Neutrophil (primary cell): ENCODE data around the gene FRMPD1.

ENCODE experiments used
- H3K27ac ChIP-seq: fragments of 200-600 bp; sonication (generic); 2 replicates; pipeline ENCODE4 v1.5.1; 2016; ENCODE audit warnings: mild to moderate bottlenecking, moderate library complexity
- H3K27me3 ChIP-seq: fragments of 200-600 bp; sonication (generic); 2 replicates; pipeline ENCODE4 v1.6.0; 2016; ENCODE audit warnings: mild to moderate bottlenecking
- H3K36me3 ChIP-seq: fragments of 200-600 bp; sonication (generic); 2 replicates; pipeline ENCODE4 v1.5.1; 2017
- H3K4me1 ChIP-seq, 2 experiments: fragments of 200-600 bp in 1 of 2; sonication (generic) in 1 of 2; 1 replicate in 1 of 2; 2 replicates in 1 of 2; pipeline versions ENCODE4 v1.5.1 to v1.6.1; 2013 to 2016; ENCODE audit warnings: low read depth in 1 of 2, low read length in 1 of 2, mild to moderate bottlenecking in 1 of 2, moderate library complexity in 1 of 2; ENCODE audit not compliant: control insufficient read depth in 1 of 2, insufficient read depth in 1 of 2
- H3K4me3 ChIP-seq, 2 experiments: fragments of 200-600 bp in 1 of 2; sonication (generic) in 1 of 2; 1 replicate in 1 of 2; 2 replicates in 1 of 2; pipeline ENCODE4 v1.5.1; 2013 to 2016; ENCODE audit warnings: low read depth in 1 of 2, low read length in 1 of 2, mild to moderate bottlenecking in 1 of 2, moderate library complexity in 1 of 2
- H3K9me3 ChIP-seq: fragments of 200-600 bp; sonication (generic); 2 replicates; pipeline ENCODE4 v1.5.1; 2016
- TF ChIP-seq, protein P1 (sequence below): fragments of 200-600 bp; sonication (generic); IDR thresholded peaks from 2 replicates; pipeline ENCODE4 v1.5.1; 2016; ENCODE audit warnings: antibody characterized with exemption

The FRMPD1 gene

DNA sequence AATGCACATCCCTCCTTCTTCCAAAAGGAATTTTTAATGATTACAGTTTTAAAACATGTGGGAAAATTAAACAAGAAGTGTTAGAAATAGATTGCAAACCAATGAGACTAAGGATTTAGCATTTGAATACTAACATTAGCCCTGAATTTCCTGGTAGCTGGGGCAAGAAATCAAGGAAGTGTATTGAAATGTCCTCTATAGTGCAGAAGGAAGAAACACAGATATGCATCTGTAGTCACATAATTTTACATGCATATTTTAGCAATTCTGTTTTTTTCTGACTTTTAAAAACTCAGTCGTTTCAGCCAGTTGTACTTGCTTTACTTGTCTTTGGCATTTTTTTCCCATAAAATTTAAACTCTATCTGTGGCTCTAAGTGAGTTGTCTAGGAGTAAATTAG lies 45.8 kb downstream of the FRMPD1 start:
- H3K27me3 ChIP-seq: peaks cover 21% of the 10 kb centered on the region
- H3K36me3 ChIP-seq: no peaks in the 10 kb centered on the region
- H3K27ac ChIP-seq: no peak overlapping the region
- H3K4me1 ChIP-seq: no peaks in the 10 kb centered on the region
- TF ChIP-seq, protein P1, sequence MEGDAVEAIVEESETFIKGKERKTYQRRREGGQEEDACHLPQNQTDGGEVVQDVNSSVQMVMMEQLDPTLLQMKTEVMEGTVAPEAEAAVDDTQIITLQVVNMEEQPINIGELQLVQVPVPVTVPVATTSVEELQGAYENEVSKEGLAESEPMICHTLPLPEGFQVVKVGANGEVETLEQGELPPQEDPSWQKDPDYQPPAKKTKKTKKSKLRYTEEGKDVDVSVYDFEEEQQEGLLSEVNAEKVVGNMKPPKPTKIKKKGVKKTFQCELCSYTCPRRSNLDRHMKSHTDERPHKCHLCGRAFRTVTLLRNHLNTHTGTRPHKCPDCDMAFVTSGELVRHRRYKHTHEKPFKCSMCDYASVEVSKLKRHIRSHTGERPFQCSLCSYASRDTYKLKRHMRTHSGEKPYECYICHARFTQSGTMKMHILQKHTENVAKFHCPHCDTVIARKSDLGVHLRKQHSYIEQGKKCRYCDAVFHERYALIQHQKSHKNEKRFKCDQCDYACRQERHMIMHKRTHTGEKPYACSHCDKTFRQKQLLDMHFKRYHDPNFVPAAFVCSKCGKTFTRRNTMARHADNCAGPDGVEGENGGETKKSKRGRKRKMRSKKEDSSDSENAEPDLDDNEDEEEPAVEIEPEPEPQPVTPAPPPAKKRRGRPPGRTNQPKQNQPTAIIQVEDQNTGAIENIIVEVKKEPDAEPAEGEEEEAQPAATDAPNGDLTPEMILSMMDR: no peak
- no peaks in the 10 kb centered on the region for H3K9me3 ChIP-seq
- H3K4me3 ChIP-seq: no peak overlapping the region

DNA sequence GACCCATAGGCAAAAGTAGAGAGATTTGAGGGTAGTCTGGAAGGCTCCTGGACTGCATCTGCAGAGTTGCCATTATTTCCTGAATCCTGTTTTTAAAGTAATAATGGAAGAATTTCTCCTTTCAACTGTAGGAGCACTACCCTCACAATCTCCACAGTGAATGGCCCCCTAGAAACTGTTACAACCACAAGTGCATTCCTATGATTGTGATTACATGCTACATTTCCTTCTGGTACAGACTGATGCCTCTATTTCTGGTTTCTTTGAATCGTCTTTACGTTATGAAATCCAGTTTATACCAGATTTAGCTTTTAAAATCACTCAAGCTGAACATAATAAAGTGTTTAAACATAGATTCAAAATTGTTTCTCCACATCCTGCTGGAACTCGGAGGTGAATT lies 49.4 kb downstream of the FRMPD1 start:
- TF ChIP-seq, protein P1: no peak
- H3K9me3 ChIP-seq: no peaks in the 10 kb centered on the region

DNA sequence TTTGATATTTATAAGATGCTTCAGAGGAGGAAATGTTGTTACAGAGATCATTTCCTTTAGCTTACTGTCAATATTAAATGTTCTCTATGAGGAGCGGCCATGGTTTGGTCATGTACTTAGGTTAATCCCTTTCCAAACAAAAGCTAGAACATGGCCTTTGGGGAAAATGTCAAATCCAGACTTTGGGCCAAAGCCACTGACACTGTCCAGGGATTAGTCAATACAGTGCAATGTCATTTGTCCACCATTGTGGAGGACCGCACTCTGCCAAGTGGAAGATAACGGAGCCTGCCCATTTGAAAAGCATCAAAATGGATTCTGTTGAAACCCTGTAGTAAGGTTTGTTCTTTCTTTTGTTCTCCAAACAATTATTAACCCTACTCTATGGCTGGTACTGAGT lies 50.1 kb downstream of the FRMPD1 start:
- no peak overlapping the region for H3K27ac ChIP-seq
- peaks cover 18% of the 10 kb centered on the region for H3K27me3 ChIP-seq
- TF ChIP-seq, protein P1: no peak
- no peaks in the 10 kb centered on the region for H3K4me1 ChIP-seq
- H3K4me3 ChIP-seq: no peak overlapping the region
- no peaks in the 10 kb centered on the region for H3K36me3 ChIP-seq
- H3K9me3 ChIP-seq: no peaks in the 10 kb centered on the region

More for the DNA sequence above, 49.4 kb downstream of the FRMPD1 start:
- Histone ChIP-seq H3K27me3 (peaks cover 14% of the 10 kb centered on the region), H3K4me3 (no peak overlapping the region), H3K36me3 (no peaks in the 10 kb centered on the region), H3K27ac (no peak overlapping the region), H3K4me1 (no peaks in the 10 kb centered on the region)

DNA sequence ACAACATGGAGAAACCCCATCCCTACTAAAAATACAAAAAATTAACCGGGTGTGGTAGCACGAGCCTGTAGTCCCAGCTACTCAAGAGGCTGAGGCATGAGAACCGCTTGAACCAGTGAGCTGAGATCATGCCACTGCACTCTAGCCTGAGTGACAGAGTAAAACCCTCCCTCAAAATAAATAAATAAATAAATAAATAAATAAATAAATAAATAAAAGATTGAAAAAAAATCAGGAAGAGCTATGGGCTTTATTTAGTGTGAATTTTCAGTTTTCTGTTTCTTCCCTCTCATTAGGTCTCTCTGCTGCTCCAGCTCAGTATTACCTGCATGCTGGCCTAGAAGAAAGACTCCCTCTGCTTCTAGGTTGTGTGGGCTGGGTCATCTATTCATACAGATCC lies 55.0 kb downstream of the FRMPD1 start:
- no peak overlapping the region for H3K4me3 ChIP-seq
- TF ChIP-seq, protein P1: no peak
- H3K9me3 ChIP-seq: no peaks in the 10 kb centered on the region
- peaks cover 16% of the 10 kb centered on the region for H3K27me3 ChIP-seq
- H3K27ac ChIP-seq: no peak overlapping the region
- H3K36me3 ChIP-seq: no peaks in the 10 kb centered on the region
- no peaks in the 10 kb centered on the region for H3K4me1 ChIP-seq

DNA sequence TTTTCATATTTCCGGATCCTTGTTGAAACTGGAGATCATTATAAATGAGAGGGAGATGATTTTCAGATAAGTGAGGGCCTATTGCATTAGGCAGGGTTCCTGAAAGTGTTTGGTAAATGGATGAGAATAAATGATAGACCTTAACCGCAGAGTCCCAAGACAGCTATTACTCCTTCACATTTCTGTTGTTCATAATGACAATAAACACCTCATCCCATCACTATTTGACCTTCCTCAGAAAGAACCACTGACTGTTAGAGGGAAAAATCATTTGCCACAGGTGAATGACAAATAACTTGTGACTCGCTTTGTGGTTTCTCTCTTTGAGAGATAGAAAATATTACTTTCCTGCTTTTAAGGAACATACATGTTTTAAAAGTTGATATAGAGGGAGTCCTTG lies 55.5 kb downstream of the FRMPD1 start:
- no peak overlapping the region for H3K27ac ChIP-seq
- H3K27me3 ChIP-seq: peaks cover 15% of the 10 kb centered on the region
- no peak overlapping the region for H3K4me3 ChIP-seq
- no peaks in the 10 kb centered on the region for H3K4me1 ChIP-seq
- no peaks in the 10 kb centered on the region for H3K9me3 ChIP-seq
- TF ChIP-seq, protein P1: no peak
- no peaks in the 10 kb centered on the region for H3K36me3 ChIP-seq

DNA sequence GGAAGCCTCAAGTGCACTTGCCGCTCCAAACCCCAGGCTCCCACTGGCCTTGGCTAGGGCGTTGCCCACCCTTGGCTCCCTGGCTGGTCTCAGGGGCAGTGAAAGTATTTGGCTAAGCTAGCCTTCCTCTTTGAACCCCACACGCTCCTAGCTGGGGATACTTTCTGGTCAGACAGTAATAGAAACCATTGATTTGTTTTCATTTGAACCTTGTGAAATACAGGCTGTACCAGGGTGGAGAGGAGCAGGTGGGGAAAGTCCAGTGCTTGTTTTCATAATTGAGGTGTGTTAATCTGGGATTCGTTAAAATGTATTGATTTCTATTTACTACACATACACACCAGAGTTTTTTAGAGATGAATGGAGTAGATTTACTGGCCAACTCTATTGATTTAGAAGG lies 57.0 kb downstream of the FRMPD1 start:
- peaks cover 15% of the 10 kb centered on the region for H3K27me3 ChIP-seq
- TF ChIP-seq, protein P1: no peak
- no peaks in the 10 kb centered on the region for H3K4me1 ChIP-seq
- H3K9me3 ChIP-seq: no peaks in the 10 kb centered on the region
- H3K4me3 ChIP-seq: no peak overlapping the region
- no peak overlapping the region for H3K27ac ChIP-seq
- no peaks in the 10 kb centered on the region for H3K36me3 ChIP-seq
